GM21360 (cell line): Measurements from ENCODE around the gene SPRR5.

ENCODE experiments used
- ATAC-seq: cut with Tn5 transposase; IDR thresholded peaks from one replicate; pipeline ENCODE4 v1.9.1; 2021; ENCODE audit warnings: mild to moderate bottlenecking, moderate library complexity; ENCODE audit not compliant: unreplicated experiment

The SPRR5 gene

GRCh38 chr1:152946651-152947256, at the start of gene SPRR5:
Gene SPRR5 (plus strand): TSS chr1:152947206. CDS start chr1:152948555, 1,349 bp downstream.
- no peak for ATAC-seq

DNA sequence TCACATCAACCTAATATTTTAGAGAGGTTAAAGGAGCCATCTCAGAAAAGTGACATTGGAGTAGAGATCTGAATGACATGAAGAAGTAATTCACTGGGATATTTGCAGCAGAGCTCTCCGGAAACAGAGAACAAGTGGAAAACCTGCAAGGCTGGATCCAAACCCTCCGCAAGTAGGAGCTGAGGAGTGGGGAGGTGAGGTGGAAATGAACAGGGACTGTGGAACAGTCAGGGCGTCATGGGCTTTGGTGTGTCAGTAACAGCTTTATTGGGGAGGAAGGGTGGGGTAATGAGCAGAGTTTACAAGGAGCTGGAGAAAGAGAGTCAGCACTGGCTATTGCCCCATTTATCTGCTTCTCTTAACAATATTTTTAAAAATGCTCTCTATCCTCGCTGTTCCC, 48.0 kb upstream of the SPRR5 start:
- ATAC-seq, result no peak

DNA sequence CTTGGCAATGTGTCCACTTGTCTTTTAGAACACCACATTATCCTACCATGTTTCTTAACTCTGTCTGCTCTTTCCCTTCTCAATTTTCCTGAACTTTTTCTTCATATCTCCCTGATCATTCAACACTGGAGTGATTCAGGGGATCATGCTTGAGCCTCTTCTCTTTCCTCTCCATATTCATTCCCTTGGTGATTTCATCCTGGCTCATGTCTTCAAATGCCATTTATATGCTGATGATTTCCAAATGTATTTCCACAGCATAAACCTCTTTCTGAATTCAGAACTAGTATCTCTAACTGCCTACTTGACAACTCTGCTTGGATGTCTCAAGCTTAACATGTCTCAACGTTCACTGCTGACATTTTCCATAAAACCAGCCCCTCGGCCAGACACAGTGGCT, 47.1 kb upstream of the SPRR5 start:
- no peak for ATAC-seq

- no peak for ATAC-seq
Measured at GRCh38 chr1:152901631-152902030, 45.4 kb upstream of the SPRR5 start.

- no peak for ATAC-seq
Measured at GRCh38 chr1:152902636-152903035, 44.4 kb upstream of the SPRR5 start.

GRCh38 chr1:152904688-152905440, 42.1 kb upstream of the SPRR5 start:
- no peak for ATAC-seq

DNA sequence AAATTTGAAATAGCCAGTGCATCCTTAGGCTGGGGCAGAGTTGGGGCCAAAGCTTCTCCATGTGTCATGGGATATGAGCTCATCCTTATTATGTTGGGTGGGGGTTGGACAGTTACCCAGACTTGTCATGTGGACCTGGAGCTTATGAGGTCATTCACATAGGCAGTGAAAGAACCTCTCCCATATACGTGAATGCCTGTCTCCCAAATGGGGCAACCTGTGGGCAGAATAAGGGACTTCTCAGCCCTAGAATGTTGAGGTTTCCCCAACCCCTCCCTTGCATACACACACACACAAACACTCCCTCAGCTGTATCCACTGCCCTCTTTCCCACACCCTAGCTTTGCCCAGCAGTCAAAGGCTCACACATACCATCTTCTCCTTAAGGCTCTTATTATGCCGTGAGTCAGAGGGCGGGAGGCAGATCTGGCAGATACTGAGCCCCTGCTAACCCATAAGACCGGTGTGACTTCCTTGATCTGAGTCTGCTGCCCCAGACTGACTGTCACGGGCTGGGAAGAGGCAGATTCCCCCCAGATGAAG, 40.9 kb upstream of the SPRR5 start:
- no peak for ATAC-seq

GRCh38 chr1:152907686-152908601, 39.1 kb upstream of the SPRR5 start, which contains the start of gene IVL:
Gene IVL (plus strand): TSS chr1:152908546. CDS start chr1:152909798, 1,252 bp downstream.
- ATAC-seq, result peak; percentile 37

- ATAC-seq, result no peak
Measured at GRCh38 chr1:152909206-152909605, 37.8 kb upstream of the SPRR5 start.

- ATAC-seq, result no peak
Measured at GRCh38 chr1:152912471-152912870, 34.5 kb upstream of the SPRR5 start.

DNA sequence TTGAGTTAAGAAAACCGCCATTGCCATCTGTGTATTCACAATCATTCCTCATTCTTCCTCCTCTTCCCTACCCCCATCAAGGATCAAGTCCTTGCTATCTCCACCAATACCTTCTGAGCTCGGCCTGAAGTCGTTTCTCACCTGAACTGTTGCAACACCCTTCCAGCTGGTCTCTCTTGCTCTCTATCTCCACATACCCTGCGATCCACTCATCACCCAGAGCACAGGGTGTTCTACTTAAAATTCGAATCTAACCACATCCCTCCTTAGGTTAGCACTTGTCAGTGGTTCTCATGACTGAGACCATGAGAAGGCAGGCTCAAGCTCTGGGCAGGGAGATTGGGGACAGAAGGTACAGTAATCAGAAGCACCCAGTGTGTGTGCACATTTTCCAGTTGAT, 34.1 kb upstream of the SPRR5 start:
- ATAC-seq, result no peak

- no peak for ATAC-seq
Measured at GRCh38 chr1:152917794-152918193, 29.2 kb upstream of the SPRR5 start.

- ATAC-seq, result no peak
Measured at GRCh38 chr1:152919071-152919470, 27.9 kb upstream of the SPRR5 start.

DNA sequence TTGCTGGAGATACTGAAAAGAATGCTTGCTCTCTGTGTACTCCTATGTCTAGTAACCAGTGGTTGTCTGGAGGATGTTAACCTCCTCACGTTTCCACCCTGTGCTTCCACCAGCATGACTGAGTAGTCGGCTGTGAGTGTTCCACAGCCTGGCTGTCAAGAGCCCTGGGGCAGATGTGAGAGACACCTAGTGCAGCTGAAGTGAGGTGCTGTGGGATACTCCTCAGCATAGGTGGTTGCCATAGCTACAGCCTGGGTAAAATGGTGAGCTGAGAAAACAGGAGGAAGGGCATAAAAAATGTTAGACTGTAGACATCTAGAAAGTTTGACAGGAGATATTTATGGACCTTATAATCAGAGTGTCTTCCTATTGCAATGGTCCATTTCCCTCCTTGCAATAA, 22.8 kb upstream of the SPRR5 start:
- no peak for ATAC-seq

GRCh38 chr1:152926091-152926490, 20.9 kb upstream of the SPRR5 start:
- peak; percentile 64 for ATAC-seq

- no peak for ATAC-seq
Measured at GRCh38 chr1:152928671-152929070, 18.3 kb upstream of the SPRR5 start.

DNA sequence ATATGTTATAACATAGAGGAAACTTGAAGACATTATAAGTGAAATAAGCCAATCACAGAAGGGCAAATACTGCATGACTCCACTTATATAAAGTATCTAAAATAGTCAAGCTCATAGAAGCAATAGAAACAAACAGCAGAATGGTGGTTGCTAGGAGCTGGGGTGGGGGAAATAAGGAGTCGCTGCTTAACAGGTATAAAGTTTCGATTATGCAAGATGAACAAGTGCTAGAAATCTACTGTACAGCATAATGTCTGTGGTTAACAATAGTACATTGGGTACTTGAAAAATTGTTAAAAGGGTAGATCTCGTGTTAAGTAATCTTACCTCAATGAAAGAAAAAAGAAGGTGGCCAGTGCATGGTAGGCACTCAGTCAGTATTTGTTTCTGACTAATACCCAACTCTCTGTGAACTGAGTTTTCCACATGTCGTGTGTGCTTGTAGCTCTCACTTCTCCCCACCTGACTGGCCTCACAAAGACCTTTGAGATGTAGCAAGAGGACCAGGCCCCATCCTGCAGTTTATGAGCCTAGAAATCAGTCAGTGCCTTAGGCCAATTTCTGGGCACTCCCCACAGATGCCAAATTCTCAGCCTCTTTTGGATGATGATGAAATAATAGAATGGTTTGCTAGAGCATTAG, 14.7 kb upstream of the SPRR5 start:
- ATAC-seq, result no peak

- no peak for ATAC-seq
Measured at GRCh38 chr1:152933196-152933595, 13.8 kb upstream of the SPRR5 start.

- ATAC-seq, result no peak
Measured at GRCh38 chr1:152940614-152941013, 6.4 kb upstream of the SPRR5 start.

GRCh38 chr1:152941037-152941711, 5.8 kb upstream of the SPRR5 start:
- ATAC-seq, result no peak
